MM.1S (cell line): ENCODE data around the gene CCDC8.

Source experiments
- DNase-seq: peaks from one replicate; pipeline ENCODE4 v3.0.0-alpha.2; 2015
- H2AFZ ChIP-seq: fragments of 300-600 bp; sonication (generic); 2 replicates; pipeline ENCODE4 v1.6.0; 2016; ENCODE audit warnings: antibody characterized with exemption, low read length
- H3F3A ChIP-seq: fragments of 300-600 bp; sonication (generic); 2 replicates; pipeline ENCODE4 v1.6.1; 2016; ENCODE audit warnings: mild to moderate bottlenecking, antibody characterized with exemption, low read length, moderate library complexity, mixed read lengths; ENCODE audit not compliant: insufficient read depth
- H3K27ac ChIP-seq: fragments of 300-600 bp; sonication (generic); 2 replicates; pipeline ENCODE4 v1.5.1; 2016; ENCODE audit warnings: mild to moderate bottlenecking, low read length
- H3K27me3 ChIP-seq: fragments of 300-600 bp; sonication (generic); replicated peaks from 2 replicates; pipeline ENCODE4 v1.6.0; 2016; ENCODE audit warnings: low read length; ENCODE audit not compliant: insufficient read depth
- H3K36me3 ChIP-seq: fragments of 300-600 bp; sonication (generic); replicated peaks from 2 replicates; pipeline ENCODE4 v1.6.1; 2016; ENCODE audit warnings: mild to moderate bottlenecking, low read length, mixed read lengths; ENCODE audit not compliant: insufficient read depth
- H3K4me1 ChIP-seq: fragments of 300-600 bp; sonication (generic); 2 replicates; pipeline ENCODE4 v1.6.1; 2016; ENCODE audit warnings: low read length, mixed read lengths
- H3K4me2 ChIP-seq: fragments of 300-600 bp; sonication (generic); 2 replicates; pipeline ENCODE4 v1.6.0; 2016; ENCODE audit warnings: low read depth, low read length
- H3K4me3 ChIP-seq: fragments of 300-600 bp; sonication (generic); 2 replicates; pipeline ENCODE4 v1.5.1; 2016; ENCODE audit warnings: low read length, mixed read lengths
- H3K79me2 ChIP-seq: fragments of 300-600 bp; sonication (generic); 2 replicates; pipeline ENCODE4 v1.6.1; 2016; ENCODE audit warnings: mixed run types, low read length, mixed read lengths
- H3K9ac ChIP-seq: fragments of 300-600 bp; sonication (generic); 2 replicates; pipeline ENCODE4 v1.6.1; 2016; ENCODE audit warnings: low read length, mixed read lengths
- H3K9me2 ChIP-seq: fragments of 300-600 bp; sonication (generic); replicated peaks from 2 replicates; pipeline ENCODE4 v1.6.1; 2016; ENCODE audit warnings: mild to moderate bottlenecking, low read length, mixed read lengths; ENCODE audit not compliant: insufficient read depth
- H3K9me3 ChIP-seq: fragments of 300-600 bp; sonication (generic); replicated peaks from 2 replicates; pipeline ENCODE4 v1.6.1; 2016; ENCODE audit warnings: mild to moderate bottlenecking, low read length, mixed read lengths; ENCODE audit not compliant: insufficient read depth
- H4K20me1 ChIP-seq: fragments of 300-600 bp; sonication (generic); 2 replicates; pipeline ENCODE4 v1.6.1; 2016; ENCODE audit warnings: mild to moderate bottlenecking, low read length, moderate library complexity, mixed read lengths; ENCODE audit not compliant: insufficient read depth
- CTCF ChIP-seq: fragments of 300-600 bp; sonication (generic); IDR thresholded peaks from 2 replicates; pipeline ENCODE4 v1.5.1; 2016; ENCODE audit warnings: antibody characterized with exemption, low read length, mixed read lengths
- EZH2 ChIP-seq: fragments of 300-600 bp; sonication (generic); optimal IDR thresholded peaks from 2 replicates; pipeline ENCODE3; 2017; ENCODE audit warnings: low read depth, mild to moderate bottlenecking, antibody characterized with exemption, low read length, mixed read lengths
- EZH2phosphoT487 ChIP-seq: fragments of 300-600 bp; sonication (generic); IDR thresholded peaks from 2 replicates; pipeline ENCODE4 v1.6.1; 2018; ENCODE audit warnings: antibody characterized with exemption, low read length

Gene CCDC8

GRCh38 chr19:46409191-46409590 lies 4.2 kb downstream of the CCDC8 start:
- H3K9me3 ChIP-seq, result no peaks in the 10 kb centered on the region
- H3K79me2 ChIP-seq, result no peaks in the 10 kb centered on the region
- H3K27ac ChIP-seq, result no peak overlapping the region
- no peak overlapping the region for H2AFZ ChIP-seq
- H3K9me2 ChIP-seq, result no peaks in the 10 kb centered on the region
- no peaks in the 10 kb centered on the region for H3K36me3 ChIP-seq
- peaks cover 84% of the 10 kb centered on the region for H3K27me3 ChIP-seq
- no peak overlapping the region for H3K4me3 ChIP-seq
- H4K20me1 ChIP-seq, result no peaks in the 10 kb centered on the region
- no peaks in the 10 kb centered on the region for H3K4me1 ChIP-seq
- DNase-seq, result no peak
- no peaks in the 10 kb centered on the region for H3F3A ChIP-seq
- no peak overlapping the region for H3K9ac ChIP-seq
- H3K4me2 ChIP-seq, result no peak overlapping the region
- no peak for TF ChIP-seq CTCF

- Histone ChIP-seq H3K79me2 (no peaks in the 10 kb centered on the region), H2AFZ (no peak overlapping the region), H3K4me1 (no peaks in the 10 kb centered on the region), H3K9me2 (no peaks in the 10 kb centered on the region), H3F3A (no peaks in the 10 kb centered on the region), H3K4me2 (no peak overlapping the region), H3K9me3 (no peaks in the 10 kb centered on the region), H3K9ac (no peak overlapping the region), H3K27ac (no peak overlapping the region), H3K27me3 (peaks cover 87% of the 10 kb centered on the region), H3K4me3 (no peak overlapping the region), H3K36me3 (no peaks in the 10 kb centered on the region), H4K20me1 (no peaks in the 10 kb centered on the region)
- no peak for DNase-seq
- no peak for TF ChIP-seq EZH2phosphoT487
- TF ChIP-seq CTCF, result no peak
- no peak for TF ChIP-seq EZH2
These were observed 4.7 kb downstream of the CCDC8 start for GRCh38 chr19:46408664-46409039.

- no peak overlapping the region for H3K9ac ChIP-seq
- no peaks in the 10 kb centered on the region for H3K9me3 ChIP-seq
- H3K36me3 ChIP-seq, result no peaks in the 10 kb centered on the region
- DNase-seq, result no peak
- H3K79me2 ChIP-seq, result no peaks in the 10 kb centered on the region
- TF ChIP-seq CTCF, result no peak
- no peak for TF ChIP-seq EZH2phosphoT487
- H3K4me3 ChIP-seq, result no peak overlapping the region
- no peak overlapping the region for H2AFZ ChIP-seq
- no peak overlapping the region for H3K27ac ChIP-seq
- no peaks in the 10 kb centered on the region for H3F3A ChIP-seq
- no peak overlapping the region for H3K4me2 ChIP-seq
- no peaks in the 10 kb centered on the region for H3K4me1 ChIP-seq
- H3K27me3 ChIP-seq, result peaks cover 85% of the 10 kb centered on the region
- no peaks in the 10 kb centered on the region for H3K9me2 ChIP-seq
- H4K20me1 ChIP-seq, result no peaks in the 10 kb centered on the region
These were observed 5.3 kb downstream of the CCDC8 start for GRCh38 chr19:46407856-46408663.
